Activated T-cell treated with anti-CD3 and anti-CD28 coated beads, Interleukin-2, amount 50 U/mL, for 4 hours (primary cell): ENCODE data around the gene SDK1. TPM values are rescaled to one million over a fixed set of nuclear protein-coding genes. Genes with fewer than 3 reads are reported as not detected.

Source experiments
- ATAC-seq, 2 donors: fragments of 200-7000 bp; cut with Tn5 transposase; one replicate each; pipeline ENCODE4 v1.10.0; 2021
- DNase-seq: peaks from one replicate; pipeline ENCODE4 v3.0.0-alpha.2; 2020
- H3K27me3 Mint-ChIP-seq: one replicate; pipeline ENCODE4 v1.8.0; 2021; ENCODE audit warnings: low read depth, mixed read lengths
- H3K36me3 Mint-ChIP-seq: one replicate; pipeline ENCODE4 v1.8.0; 2022; ENCODE audit warnings: mixed read lengths; ENCODE audit not compliant: insufficient read depth
- H3K4me1 Mint-ChIP-seq: one replicate; pipeline ENCODE4 v1.8.0; 2021; ENCODE audit warnings: low read depth, mixed read lengths
- H3K4me3 Mint-ChIP-seq: one replicate; pipeline ENCODE4 v1.8.0; 2021; ENCODE audit warnings: mild to moderate bottlenecking, moderate library complexity, mixed read lengths
- H3K9me3 Mint-ChIP-seq: one replicate; pipeline ENCODE4 v1.8.0; 2021; ENCODE audit warnings: mixed read lengths
- total RNA-seq, 3 donors: library from RNA; stranded (reverse); gene quantifications; one replicate each; pipeline ENCODE4 v1.2.1, GENCODE V29; 2021

The SDK1 gene
- total RNA-seq, 3 donors from 2014 or later, result 0.05 to 0.79 (median 0.40) TPM

DNA sequence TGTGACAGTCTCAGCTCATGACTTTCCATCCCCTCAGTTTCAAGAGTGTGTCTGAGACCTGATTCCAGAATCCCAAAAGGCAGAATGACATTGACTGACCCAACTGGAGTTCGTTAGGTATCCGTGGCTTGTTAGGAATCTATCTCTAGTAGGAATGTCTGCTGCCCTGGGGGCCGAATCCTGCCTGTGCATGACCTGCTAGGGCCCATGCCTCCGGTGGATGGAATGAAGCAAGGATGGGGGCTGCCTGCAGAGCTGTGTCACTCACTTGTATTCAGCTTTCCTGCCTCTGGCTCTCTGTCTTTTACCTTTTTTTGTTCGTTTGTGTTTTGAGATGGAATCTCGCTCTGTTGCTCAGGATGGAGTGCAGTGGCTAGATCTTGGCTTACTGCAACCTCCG lies 129.5 kb downstream of the SDK1 start:
- Mint-ChIP-seq H3K9me3 (no peaks in the 10 kb centered on the region), H3K27me3 (no peaks in the 10 kb centered on the region), H3K36me3 (no peaks in the 10 kb centered on the region), H3K4me3 (no peak overlapping the region), H3K4me1 (no peaks in the 10 kb centered on the region)
- ATAC-seq (no peak), DNase-seq (no peak)

GRCh38 chr7:3431306-3431705 lies 130.3 kb downstream of the SDK1 start:
- H3K4me1 Mint-ChIP-seq, result no peaks in the 10 kb centered on the region
- H3K36me3 Mint-ChIP-seq, result no peaks in the 10 kb centered on the region
- no peaks in the 10 kb centered on the region for H3K9me3 Mint-ChIP-seq
- H3K27me3 Mint-ChIP-seq, result no peaks in the 10 kb centered on the region
- no peak for ATAC-seq
- no peak for DNase-seq
- H3K4me3 Mint-ChIP-seq, result no peak overlapping the region

DNA sequence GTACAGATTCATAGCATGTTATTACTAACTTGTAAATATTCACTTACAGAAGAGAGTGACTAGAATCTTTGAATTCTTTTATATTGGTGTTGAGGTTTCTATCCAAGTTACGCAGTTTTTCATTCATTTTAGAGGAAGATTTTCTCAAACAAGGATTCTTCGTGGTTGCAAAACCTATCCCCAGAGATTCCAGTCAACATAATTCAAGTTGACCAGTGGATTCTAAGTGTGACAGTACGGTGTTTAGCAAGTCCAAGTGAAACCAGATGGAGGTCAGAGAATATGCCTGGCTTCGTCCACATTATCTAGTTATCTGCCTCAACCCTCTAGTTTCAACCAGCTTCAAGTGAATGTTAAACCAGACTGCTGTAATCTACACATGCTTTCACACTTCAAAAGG lies 131.9 kb downstream of the SDK1 start:
- DNase-seq (no peak), ATAC-seq (no peak)
- Mint-ChIP-seq H3K27me3 (no peaks in the 10 kb centered on the region), H3K36me3 (no peaks in the 10 kb centered on the region), H3K4me1 (no peaks in the 10 kb centered on the region), H3K9me3 (no peaks in the 10 kb centered on the region), H3K4me3 (no peak overlapping the region)

- Mint-ChIP-seq H3K36me3 (no peaks in the 10 kb centered on the region), H3K27me3 (no peaks in the 10 kb centered on the region), H3K4me1 (no peaks in the 10 kb centered on the region), H3K9me3 (no peaks in the 10 kb centered on the region), H3K4me3 (no peak overlapping the region)
- no peak for ATAC-seq
- DNase-seq, result no peak
Measured at GRCh38 chr7:3434611-3435010, 133.6 kb downstream of the SDK1 start.

DNA sequence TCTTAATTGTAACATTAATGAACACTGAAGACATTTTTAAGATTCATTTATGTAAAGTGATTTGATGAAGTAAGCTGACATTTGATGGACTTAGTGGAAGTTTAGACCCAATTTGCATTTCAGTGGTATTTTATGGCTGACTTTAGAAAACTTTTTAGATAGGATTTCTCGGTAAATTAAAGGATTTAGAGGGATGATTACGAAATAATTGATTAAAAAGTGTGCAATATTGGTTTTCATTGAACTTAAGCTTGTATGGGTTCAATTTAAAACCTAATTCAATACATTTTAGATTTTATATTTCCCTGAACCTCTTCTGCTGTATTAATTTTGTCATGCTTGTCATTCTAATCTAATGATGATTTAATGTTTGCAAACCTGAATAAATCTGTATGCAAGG lies 135.1 kb downstream of the SDK1 start:
- DNase-seq, result no peak
- Mint-ChIP-seq H3K9me3 (no peaks in the 10 kb centered on the region), H3K36me3 (no peaks in the 10 kb centered on the region), H3K27me3 (no peaks in the 10 kb centered on the region), H3K4me1 (no peaks in the 10 kb centered on the region), H3K4me3 (no peak overlapping the region)
- ATAC-seq, result no peak

- Mint-ChIP-seq H3K36me3 (no peaks in the 10 kb centered on the region), H3K4me3 (no peak overlapping the region), H3K27me3 (no peaks in the 10 kb centered on the region), H3K9me3 (no peaks in the 10 kb centered on the region), H3K4me1 (no peaks in the 10 kb centered on the region)
- no peak for DNase-seq
- ATAC-seq, result no peak
Measured at GRCh38 chr7:3436746-3437145, 135.7 kb downstream of the SDK1 start.

DNA sequence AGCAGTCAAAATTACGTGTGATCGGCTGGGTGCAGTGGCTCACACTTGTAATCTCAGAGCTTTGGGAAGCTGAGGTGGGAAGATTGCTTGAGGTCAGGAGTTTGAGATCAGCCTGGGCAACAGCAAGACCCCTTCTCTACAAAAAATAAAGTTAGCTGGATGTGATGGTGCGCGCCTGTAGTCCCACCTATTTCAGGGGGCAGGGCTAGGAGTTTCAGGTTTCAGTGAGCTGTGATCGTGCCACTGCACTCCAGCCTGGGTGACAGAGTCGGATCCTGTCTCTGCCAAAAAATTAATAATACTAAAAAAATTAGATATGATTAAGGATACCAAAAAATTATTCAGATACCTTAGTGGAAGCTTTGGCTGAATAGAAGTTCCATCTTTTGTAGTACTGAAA lies 136.4 kb downstream of the SDK1 start:
- no peaks in the 10 kb centered on the region for H3K4me1 Mint-ChIP-seq
- H3K9me3 Mint-ChIP-seq, result no peaks in the 10 kb centered on the region
- H3K4me3 Mint-ChIP-seq, result no peak overlapping the region
- no peaks in the 10 kb centered on the region for H3K36me3 Mint-ChIP-seq
- ATAC-seq (no peak), DNase-seq (no peak)
- no peaks in the 10 kb centered on the region for H3K27me3 Mint-ChIP-seq

DNA sequence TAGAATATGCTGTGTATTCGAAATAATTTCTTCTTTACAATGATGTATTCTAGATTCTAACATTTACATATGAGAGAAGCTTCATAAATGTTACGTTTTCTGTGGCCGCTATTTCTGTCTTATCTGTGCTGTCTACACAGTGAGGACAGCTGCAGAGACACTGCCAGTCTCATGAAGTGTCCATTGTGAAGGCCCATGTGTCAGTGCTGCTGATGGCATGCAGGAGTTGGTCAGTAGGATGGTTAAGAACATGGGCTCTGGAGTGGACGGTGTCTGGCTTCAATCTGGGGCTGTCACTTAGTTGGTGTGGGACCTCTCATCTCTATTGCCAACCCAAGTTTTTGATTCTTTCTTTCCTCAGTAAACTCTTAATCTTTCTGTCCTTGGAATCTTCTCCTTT lies 137.3 kb downstream of the SDK1 start:
- H3K9me3 Mint-ChIP-seq, result no peaks in the 10 kb centered on the region
- H3K4me1 Mint-ChIP-seq, result no peaks in the 10 kb centered on the region
- no peaks in the 10 kb centered on the region for H3K36me3 Mint-ChIP-seq
- H3K27me3 Mint-ChIP-seq, result no peaks in the 10 kb centered on the region
- H3K4me3 Mint-ChIP-seq, result no peak overlapping the region
- ATAC-seq (no peak), DNase-seq (no peak)

DNA sequence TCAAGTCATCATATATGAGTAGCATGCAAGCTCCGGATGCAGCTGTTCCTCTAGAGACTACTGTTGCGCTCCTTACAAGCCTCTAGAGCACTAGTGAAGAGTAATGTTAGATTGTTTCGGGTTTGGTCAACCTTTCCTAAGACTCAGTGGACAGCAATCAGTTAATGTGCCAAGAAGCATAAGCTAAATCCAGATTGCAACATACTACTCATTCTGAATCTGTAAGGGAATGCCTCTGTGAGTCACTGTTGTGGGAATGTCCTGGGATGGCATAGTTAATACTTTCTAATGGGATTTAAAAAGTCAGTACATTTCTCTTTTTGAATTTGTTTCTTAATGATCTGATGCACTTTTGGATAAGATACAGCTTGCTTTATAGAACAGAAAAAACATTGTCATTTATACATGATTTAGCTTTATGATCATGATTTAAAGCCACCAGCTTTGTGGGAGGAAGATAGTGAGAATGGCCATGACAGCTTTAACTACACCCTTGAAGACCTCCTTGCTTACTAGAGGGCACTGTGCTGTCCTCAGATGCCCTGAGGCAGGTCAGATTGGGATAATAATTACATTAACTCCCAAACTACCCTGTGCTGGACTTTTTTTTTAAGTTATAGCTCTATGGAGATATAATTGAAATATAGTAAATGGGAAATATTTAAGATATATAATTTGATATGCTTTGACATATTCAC lies 138.4 kb downstream of the SDK1 start:
- Mint-ChIP-seq H3K9me3 (peaks cover 6% of the 10 kb centered on the region), H3K36me3 (peaks cover 2% of the 10 kb centered on the region)

GRCh38 chr7:3440509-3440908 lies 139.5 kb downstream of the SDK1 start:
- no peak for ATAC-seq
- H3K4me3 Mint-ChIP-seq, result no peak overlapping the region
- no peak for DNase-seq
- H3K27me3 Mint-ChIP-seq, result peaks cover 2% of the 10 kb centered on the region
- no peaks in the 10 kb centered on the region for H3K4me1 Mint-ChIP-seq
- H3K9me3 Mint-ChIP-seq, result peaks cover 12% of the 10 kb centered on the region
- peaks cover 2% of the 10 kb centered on the region for H3K36me3 Mint-ChIP-seq

More for the DNA sequence above, 138.4 kb downstream of the SDK1 start:
- DNase-seq (no peak), ATAC-seq (no peak)
- H3K27me3 Mint-ChIP-seq, result peaks cover 2% of the 10 kb centered on the region
- H3K4me1 Mint-ChIP-seq, result no peaks in the 10 kb centered on the region
- H3K4me3 Mint-ChIP-seq, result no peak overlapping the region

- Mint-ChIP-seq H3K4me3 (no peak overlapping the region), H3K27me3 (peaks cover 2% of the 10 kb centered on the region), H3K4me1 (no peaks in the 10 kb centered on the region), H3K36me3 (peaks cover 2% of the 10 kb centered on the region), H3K9me3 (peaks cover 22% of the 10 kb centered on the region)
- no peak for ATAC-seq
- no peak for DNase-seq
Measured at GRCh38 chr7:3443716-3444115, 142.7 kb downstream of the SDK1 start.

- Mint-ChIP-seq H3K36me3 (peaks cover 2% of the 10 kb centered on the region), H3K4me3 (no peak overlapping the region), H3K9me3 (peaks cover 22% of the 10 kb centered on the region), H3K27me3 (peaks cover 4% of the 10 kb centered on the region), H3K4me1 (no peaks in the 10 kb centered on the region)
- DNase-seq (no peak), ATAC-seq (no peak)
Measured at GRCh38 chr7:3446786-3447185, 145.7 kb downstream of the SDK1 start.

- Mint-ChIP-seq H3K4me1 (no peaks in the 10 kb centered on the region), H3K36me3 (no peaks in the 10 kb centered on the region), H3K27me3 (peaks cover 13% of the 10 kb centered on the region), H3K4me3 (no peak overlapping the region), H3K9me3 (peaks cover 7% of the 10 kb centered on the region)
- ATAC-seq (no peak), DNase-seq (no peak)
Measured at GRCh38 chr7:3451701-3452100, 150.6 kb downstream of the SDK1 start.

DNA sequence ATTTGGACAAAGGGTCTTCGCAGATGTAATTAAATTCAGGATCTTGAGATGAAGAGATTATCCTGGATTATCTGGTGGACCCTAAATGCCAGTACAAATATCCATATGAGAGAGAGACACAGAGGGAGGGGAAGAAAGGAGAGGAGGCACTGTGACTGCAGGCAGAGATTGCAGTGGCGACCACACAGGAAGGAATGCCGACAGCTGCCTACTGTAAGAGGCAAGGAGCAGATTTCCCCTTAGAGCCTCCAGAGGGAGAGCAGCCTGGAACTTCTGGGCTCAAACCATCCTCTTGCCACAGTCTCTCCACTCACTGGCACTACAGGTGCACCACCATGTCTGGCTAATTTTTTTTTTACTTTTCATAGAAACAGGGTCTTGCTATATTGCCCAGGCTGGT lies 152.3 kb downstream of the SDK1 start:
- peaks cover 4% of the 10 kb centered on the region for H3K9me3 Mint-ChIP-seq
- DNase-seq (no peak), ATAC-seq (no peak)
- H3K4me3 Mint-ChIP-seq, result no peak overlapping the region
- peaks cover 16% of the 10 kb centered on the region for H3K27me3 Mint-ChIP-seq
- H3K36me3 Mint-ChIP-seq, result peaks cover 3% of the 10 kb centered on the region
- H3K4me1 Mint-ChIP-seq, result no peaks in the 10 kb centered on the region

DNA sequence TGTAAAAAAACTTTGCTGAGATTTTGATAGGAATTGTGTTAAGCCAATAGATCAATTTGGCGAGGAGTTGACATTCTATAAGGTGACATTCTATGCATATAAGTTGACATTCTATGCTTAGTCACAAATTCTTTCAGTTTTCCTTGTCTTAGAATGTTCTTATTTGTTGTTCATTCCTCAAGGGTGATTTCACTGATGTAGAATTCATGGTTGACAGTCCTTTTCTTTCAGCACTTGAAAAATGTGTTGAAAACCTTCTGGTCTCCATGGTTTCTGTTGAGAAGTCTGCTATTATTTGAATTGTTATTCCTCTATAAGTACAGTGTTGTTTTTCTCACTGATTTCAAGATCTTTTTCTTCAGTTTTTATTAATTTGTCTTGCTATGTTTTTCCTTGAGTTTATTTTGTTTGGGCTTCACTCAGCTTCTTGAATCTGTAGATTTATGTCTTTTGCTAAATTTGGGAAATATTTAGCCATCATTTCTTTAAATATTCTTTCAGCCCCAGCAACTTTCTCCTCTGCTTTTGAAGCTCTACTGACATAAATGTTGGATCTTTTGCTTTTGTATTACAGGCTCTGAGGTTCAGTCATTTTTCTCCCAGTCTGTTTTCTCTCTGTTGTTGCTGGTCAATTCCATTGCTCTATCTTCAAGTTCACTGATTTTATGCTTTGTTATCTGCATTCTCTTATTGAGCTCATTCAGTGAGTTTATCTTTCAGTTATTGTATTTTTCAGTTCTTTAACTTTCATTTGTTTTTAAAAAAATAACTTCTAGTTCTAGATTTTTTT lies 154.9 kb downstream of the SDK1 start:
- H3K9me3 Mint-ChIP-seq, result peaks cover 4% of the 10 kb centered on the region
- peaks cover 5% of the 10 kb centered on the region for H3K4me1 Mint-ChIP-seq
- H3K4me3 Mint-ChIP-seq, result no peak overlapping the region
- H3K36me3 Mint-ChIP-seq, result peaks cover 3% of the 10 kb centered on the region
- ATAC-seq, result no peak
- H3K27me3 Mint-ChIP-seq, result peaks cover 17% of the 10 kb centered on the region
- DNase-seq, result no peak
